Measurements from ENCODE around the gene LHX6.

LHX6 gene

DNA sequence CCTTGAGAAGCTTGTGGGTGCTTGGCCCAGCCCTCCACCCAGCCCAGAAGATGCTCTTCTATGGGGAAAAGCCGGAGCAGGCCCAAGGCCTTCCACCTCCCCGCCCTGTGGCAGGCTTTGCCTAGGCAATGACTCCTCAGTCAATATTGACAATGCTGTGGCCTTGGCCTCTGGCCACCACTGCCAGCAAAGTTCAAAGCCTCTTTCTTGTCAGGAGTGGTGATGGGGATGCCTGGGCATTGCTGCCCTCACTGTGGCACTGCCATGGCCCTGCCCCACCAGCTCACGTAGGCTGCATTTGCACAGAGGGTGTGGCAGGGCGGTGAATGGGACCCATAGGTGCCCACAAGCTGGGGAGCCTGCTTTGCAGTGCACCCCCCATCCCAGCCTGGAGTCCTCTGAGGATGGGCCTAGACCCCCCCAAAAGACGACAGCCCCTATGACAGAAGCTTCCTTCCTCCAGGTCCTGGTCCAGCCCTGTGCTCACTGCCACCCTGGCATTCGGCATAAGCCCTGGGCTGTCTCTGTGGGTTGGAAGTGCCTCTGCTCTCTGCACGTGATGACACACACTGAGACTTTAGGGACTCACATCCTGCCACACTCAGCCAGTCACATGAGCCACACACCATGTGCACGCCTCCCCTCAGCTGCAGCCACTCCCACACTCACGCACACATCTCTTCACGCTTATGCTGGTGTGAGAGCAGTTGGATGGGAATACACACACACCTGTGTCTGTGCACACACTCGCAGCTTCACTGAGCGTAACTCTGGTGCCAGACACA is 38.0 kb downstream of the LHX6 start:
- no peaks in the 10 kb centered on the region for H3K27me3 ChIP-seq (ENCODE audit: control insufficient read depth, insufficient read depth, low read length)
- H3K27ac ChIP-seq (ENCODE audit: low read depth, low read length), result no peak overlapping the region
- peaks cover 14% of the 10 kb centered on the region; the same call in 1 of the 2 replicates for H3K4me1 ChIP-seq (ENCODE audit: control insufficient read depth, insufficient read depth, low read length)
- no peak overlapping the region for H3K9ac ChIP-seq (ENCODE audit: low read length)
- H3K36me3 ChIP-seq (ENCODE audit: control insufficient read depth, insufficient read depth, low read length), result no peaks in the 10 kb centered on the region
- H3K4me3 ChIP-seq (ENCODE audit: low read depth, low read length), result no peak overlapping the region
- no peaks in the 10 kb centered on the region for H3K9me3 ChIP-seq (ENCODE audit: control insufficient read depth, insufficient read depth, low read depth, low read length)

DNA sequence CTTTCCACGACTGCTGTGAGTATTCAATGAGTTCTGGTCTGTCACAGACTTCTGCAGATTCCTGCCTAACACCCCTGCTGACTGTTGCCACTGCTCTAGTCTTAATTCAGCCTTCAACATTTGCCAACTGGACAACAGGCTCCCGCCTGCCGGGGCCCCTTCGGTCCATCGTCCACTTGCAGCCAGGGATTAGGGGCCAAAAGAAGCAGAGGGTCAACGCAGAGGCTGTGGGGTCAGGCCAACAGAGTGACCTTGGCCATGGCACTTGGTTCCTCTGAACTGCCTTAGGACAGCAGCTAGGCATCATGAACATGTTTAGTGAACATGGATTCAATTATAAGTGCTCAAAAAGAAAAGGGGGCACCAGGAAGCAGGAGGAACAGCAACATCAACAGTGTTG is 40.4 kb downstream of the LHX6 start:
- no peak overlapping the region for H3K27ac ChIP-seq (ENCODE audit: low read depth, low read length)
- H3K27me3 ChIP-seq (ENCODE audit: control insufficient read depth, insufficient read depth, low read length), result no peaks in the 10 kb centered on the region
- H3K9me3 ChIP-seq (ENCODE audit: control insufficient read depth, insufficient read depth, low read depth, low read length), result no peaks in the 10 kb centered on the region
- no peak overlapping the region for H3K4me3 ChIP-seq (ENCODE audit: low read depth, low read length)
- no peak overlapping the region for H3K9ac ChIP-seq (ENCODE audit: low read length)
- no peaks in the 10 kb centered on the region for H3K36me3 ChIP-seq (ENCODE audit: control insufficient read depth, insufficient read depth, low read length)
- peaks cover 14% of the 10 kb centered on the region; the same call in 1 of the 2 replicates for H3K4me1 ChIP-seq (ENCODE audit: control insufficient read depth, insufficient read depth, low read length)

DNA sequence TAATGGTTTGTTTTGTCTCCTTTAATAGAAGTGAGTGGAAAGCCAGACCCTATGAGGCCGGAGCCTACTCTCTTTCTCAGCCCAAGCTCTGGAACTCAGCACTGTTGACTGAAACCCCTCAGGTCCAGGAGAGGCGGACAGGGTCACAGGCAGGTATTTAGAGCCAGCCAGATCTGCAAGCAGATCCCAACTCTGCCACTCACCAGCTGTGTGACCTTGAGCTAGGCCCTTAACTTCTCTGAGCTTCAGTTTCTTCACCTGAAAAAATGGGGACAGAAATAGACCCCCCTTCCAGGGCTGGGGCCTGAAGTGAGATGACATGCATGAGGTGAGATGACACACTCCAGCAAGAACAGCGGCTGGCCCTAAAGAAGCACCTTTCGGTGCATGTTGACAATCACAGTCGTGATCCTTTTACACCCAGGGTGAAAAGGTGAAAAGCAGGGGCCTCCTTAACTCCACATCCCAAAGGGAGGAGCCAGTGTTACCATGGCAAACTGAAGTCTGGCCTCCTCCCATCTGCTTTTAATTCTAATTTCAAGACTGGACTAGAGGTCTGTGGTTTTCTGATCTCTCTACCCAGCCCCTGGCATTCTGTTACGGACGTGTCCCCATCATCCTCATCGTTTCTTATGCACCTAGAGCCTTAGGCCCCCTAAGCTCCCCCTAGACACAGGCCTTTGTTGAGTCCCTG is 41.8 kb downstream of the LHX6 start:
- H3K36me3 ChIP-seq (ENCODE audit: control insufficient read depth, insufficient read depth, low read length), result no peaks in the 10 kb centered on the region
- no peaks in the 10 kb centered on the region for H3K27me3 ChIP-seq (ENCODE audit: control insufficient read depth, insufficient read depth, low read length)
- H3K4me3 ChIP-seq (ENCODE audit: low read depth, low read length), result no peak overlapping the region
- H3K9me3 ChIP-seq (ENCODE audit: control insufficient read depth, insufficient read depth, low read depth, low read length), result no peaks in the 10 kb centered on the region
- H3K27ac ChIP-seq (ENCODE audit: low read depth, low read length), result no peak overlapping the region
- H3K4me1 ChIP-seq (ENCODE audit: control insufficient read depth, insufficient read depth, low read length), result 0 out of 2 replicates have a peak, but pooled peaks cover 2% of the 10 kb centered on the region
- no peak overlapping the region for H3K9ac ChIP-seq (ENCODE audit: low read length)

DNA sequence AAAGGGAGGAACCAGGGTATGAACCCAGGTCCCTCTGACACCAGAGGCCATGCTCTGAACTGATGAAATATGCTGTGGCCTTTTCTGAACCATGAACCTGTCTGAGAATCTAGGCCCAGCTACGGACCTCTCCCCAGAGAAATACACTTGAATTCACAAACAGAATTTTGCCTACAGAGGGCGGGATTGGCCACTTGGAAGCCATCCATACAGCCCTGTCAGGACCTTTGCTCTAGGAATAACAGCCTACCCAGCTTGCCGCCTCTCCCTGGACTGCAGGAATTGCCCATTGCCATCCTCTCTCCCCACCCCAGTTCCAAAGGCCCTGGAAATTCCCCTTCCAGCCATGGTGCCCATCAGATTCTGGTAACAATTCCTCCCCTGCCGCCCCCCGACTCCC is 42.5 kb downstream of the LHX6 start:
- Histone ChIP-seq H3K4me3 (ENCODE audit: low read depth, low read length) (no peak overlapping the region), H3K27me3 (ENCODE audit: control insufficient read depth, insufficient read depth, low read length) (no peaks in the 10 kb centered on the region), H3K9me3 (ENCODE audit: control insufficient read depth, insufficient read depth, low read depth, low read length) (no peaks in the 10 kb centered on the region), H3K36me3 (ENCODE audit: control insufficient read depth, insufficient read depth, low read length) (no peaks in the 10 kb centered on the region), H3K4me1 (ENCODE audit: control insufficient read depth, insufficient read depth, low read length) (no peaks in the 10 kb centered on the region), H3K9ac (ENCODE audit: low read length) (no peak overlapping the region), H3K27ac (ENCODE audit: low read depth, low read length) (no peak overlapping the region)

DNA sequence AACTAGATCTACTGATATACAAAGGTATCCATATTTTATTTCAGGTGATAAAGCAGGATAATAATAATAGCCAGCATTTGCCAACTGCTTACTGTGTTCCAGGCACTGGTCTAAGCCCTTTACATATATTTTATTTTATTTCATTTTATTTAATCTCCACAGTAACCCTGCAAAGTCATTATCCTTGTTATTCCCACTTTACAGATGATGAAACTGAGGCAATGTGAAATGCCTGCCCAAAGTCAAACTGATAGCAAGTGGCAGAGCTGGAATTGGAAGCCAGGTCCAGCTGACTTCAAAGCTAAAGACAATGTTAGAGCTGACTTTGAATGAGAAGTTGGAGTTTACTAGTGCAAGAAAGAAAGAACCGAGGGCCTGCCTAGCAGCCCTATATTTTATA is 44.2 kb downstream of the LHX6 start:
- Histone ChIP-seq H3K27me3 (ENCODE audit: control insufficient read depth, insufficient read depth, low read length) (no peaks in the 10 kb centered on the region), H3K4me1 (ENCODE audit: control insufficient read depth, insufficient read depth, low read length) (no peaks in the 10 kb centered on the region)

DNA sequence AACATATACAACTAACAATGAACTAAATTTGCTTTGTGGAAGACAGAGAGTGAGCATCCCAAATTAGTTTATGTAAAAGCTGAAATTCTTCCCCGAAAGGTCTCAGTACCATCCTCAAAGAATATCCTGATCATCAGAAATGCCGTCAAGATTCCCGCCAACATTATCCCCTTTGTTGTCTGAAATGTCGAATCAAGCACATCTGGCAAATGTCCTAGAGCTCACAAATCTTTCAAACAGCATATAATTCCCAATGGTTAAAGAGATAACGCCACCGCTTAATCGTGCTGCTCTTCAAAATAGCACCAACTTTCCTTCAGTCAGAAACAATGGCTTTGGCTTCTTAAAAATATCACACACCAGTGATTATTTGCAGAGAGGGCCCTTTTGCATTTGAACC is 45.3 kb downstream of the LHX6 start:
- H3K27me3 ChIP-seq (ENCODE audit: control insufficient read depth, insufficient read depth, low read length), result no peaks in the 10 kb centered on the region
- no peak overlapping the region for H3K4me3 ChIP-seq (ENCODE audit: low read depth, low read length)
- no peak overlapping the region for H3K9ac ChIP-seq (ENCODE audit: low read length)
- H3K36me3 ChIP-seq (ENCODE audit: control insufficient read depth, insufficient read depth, low read length), result no peaks in the 10 kb centered on the region
- H3K27ac ChIP-seq (ENCODE audit: low read depth, low read length), result no peak overlapping the region
- H3K4me1 ChIP-seq (ENCODE audit: control insufficient read depth, insufficient read depth, low read length), result no peaks in the 10 kb centered on the region
- H3K9me3 ChIP-seq (ENCODE audit: control insufficient read depth, insufficient read depth, low read depth, low read length), result no peaks in the 10 kb centered on the region

More for the DNA sequence above, 44.2 kb downstream of the LHX6 start:
- H3K9ac ChIP-seq (ENCODE audit: low read length), result no peak overlapping the region
- H3K9me3 ChIP-seq (ENCODE audit: control insufficient read depth, insufficient read depth, low read depth, low read length), result no peaks in the 10 kb centered on the region
- H3K4me3 ChIP-seq (ENCODE audit: low read depth, low read length), result no peak overlapping the region
- no peak overlapping the region for H3K27ac ChIP-seq (ENCODE audit: low read depth, low read length)
- no peaks in the 10 kb centered on the region for H3K36me3 ChIP-seq (ENCODE audit: control insufficient read depth, insufficient read depth, low read length)

DNA sequence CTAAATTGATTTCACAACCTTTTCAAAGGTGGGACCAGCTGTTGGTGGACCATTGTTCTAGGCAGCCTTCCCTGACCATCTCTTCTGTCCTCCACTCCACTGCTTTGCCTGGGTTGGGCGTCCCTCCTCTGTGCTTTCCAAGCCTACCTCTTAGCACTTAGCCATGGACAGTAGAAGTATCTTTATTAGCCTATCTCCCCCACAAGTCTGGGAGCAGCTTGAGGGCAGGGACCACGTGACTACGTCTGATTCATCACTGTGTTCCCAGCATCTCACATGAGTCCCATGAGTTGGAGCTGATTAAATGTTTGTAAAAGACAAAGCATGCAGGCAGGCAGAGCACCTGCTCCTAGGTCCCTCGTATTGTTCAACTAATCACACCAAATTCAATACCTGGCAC is 48.1 kb downstream of the LHX6 start:
- no peaks in the 10 kb centered on the region for H3K36me3 ChIP-seq (ENCODE audit: control insufficient read depth, insufficient read depth, low read length)
- H3K4me1 ChIP-seq (ENCODE audit: control insufficient read depth, insufficient read depth, low read length), result no peaks in the 10 kb centered on the region
- no peaks in the 10 kb centered on the region for H3K9me3 ChIP-seq (ENCODE audit: control insufficient read depth, insufficient read depth, low read depth, low read length)
- H3K9ac ChIP-seq (ENCODE audit: low read length), result no peak overlapping the region
- H3K4me3 ChIP-seq (ENCODE audit: low read depth, low read length), result no peak overlapping the region
- H3K27me3 ChIP-seq (ENCODE audit: control insufficient read depth, insufficient read depth, low read length), result no peaks in the 10 kb centered on the region
- H3K27ac ChIP-seq (ENCODE audit: low read depth, low read length), result no peak overlapping the region

DNA sequence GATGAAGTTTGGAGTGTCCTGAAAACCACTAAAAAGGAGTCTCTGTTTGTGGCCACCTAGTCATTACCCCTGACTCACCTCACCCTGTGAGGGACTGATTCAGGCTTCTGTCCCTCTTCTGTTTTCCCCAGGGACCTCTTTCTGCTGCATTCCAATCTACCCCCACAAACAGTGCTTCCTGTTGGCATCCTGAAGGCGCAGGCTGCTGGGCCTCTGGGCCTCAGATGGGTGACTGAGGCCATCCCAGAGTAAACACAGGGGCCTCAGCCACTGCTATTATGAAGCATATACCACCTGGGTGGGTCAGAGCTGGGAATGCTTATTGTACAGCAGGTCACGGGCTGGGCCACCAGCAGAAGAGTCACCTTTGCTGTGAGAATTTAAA is 49.1 kb downstream of the LHX6 start:
- no peaks in the 10 kb centered on the region for H3K4me1 ChIP-seq (ENCODE audit: control insufficient read depth, insufficient read depth, low read length)

DNA sequence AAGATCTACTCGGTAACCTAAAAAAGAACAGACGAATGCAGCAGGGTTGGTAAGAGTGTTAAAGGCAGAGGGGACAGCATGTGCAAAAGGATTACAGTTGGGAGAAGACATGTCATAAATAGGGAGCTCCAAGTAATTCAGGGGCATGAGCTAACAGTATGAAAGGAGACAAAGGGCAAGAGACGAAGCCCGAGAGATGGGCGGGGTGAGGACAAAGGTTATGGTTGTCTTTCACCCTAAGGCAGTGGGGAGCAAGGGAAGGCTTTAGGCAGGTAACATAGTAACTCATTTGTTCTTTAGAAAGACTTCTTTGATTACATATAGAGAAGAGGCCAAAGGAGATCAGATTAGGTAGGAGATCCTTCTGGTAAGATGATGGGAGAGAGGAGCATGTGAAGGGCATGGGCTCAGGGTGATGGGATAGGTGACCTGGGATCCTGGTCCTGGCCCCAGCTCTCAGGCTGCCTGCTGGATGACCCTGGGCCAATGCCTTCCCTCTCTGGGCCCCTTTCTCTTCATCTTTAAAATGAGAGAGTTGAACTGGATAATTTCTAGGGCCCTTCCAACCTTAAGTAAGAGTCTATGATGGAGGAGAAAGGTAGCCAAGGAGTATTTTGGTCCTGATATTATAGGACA is 49.6 kb downstream of the LHX6 start:
- Histone ChIP-seq H3K4me3 (ENCODE audit: low read depth, low read length) (no peak overlapping the region), H3K36me3 (ENCODE audit: control insufficient read depth, insufficient read depth, low read length) (no peaks in the 10 kb centered on the region), H3K27me3 (ENCODE audit: control insufficient read depth, insufficient read depth, low read length) (peaks cover under 1% of the 10 kb centered on the region; the same call in 1 of the 2 replicates), H3K9ac (ENCODE audit: low read length) (no peak overlapping the region), H3K4me1 (ENCODE audit: control insufficient read depth, insufficient read depth, low read length) (no peaks in the 10 kb centered on the region), H3K9me3 (ENCODE audit: control insufficient read depth, insufficient read depth, low read depth, low read length) (no peaks in the 10 kb centered on the region), H3K27ac (ENCODE audit: low read depth, low read length) (no peak overlapping the region)

More for the DNA sequence above, 49.1 kb downstream of the LHX6 start:
- Histone ChIP-seq H3K4me3 (ENCODE audit: low read depth, low read length) (no peak overlapping the region), H3K27ac (ENCODE audit: low read depth, low read length) (no peak overlapping the region), H3K27me3 (ENCODE audit: control insufficient read depth, insufficient read depth, low read length) (no peaks in the 10 kb centered on the region), H3K36me3 (ENCODE audit: control insufficient read depth, insufficient read depth, low read length) (no peaks in the 10 kb centered on the region), H3K9me3 (ENCODE audit: control insufficient read depth, insufficient read depth, low read depth, low read length) (no peaks in the 10 kb centered on the region), H3K9ac (ENCODE audit: low read length) (no peak overlapping the region)

DNA sequence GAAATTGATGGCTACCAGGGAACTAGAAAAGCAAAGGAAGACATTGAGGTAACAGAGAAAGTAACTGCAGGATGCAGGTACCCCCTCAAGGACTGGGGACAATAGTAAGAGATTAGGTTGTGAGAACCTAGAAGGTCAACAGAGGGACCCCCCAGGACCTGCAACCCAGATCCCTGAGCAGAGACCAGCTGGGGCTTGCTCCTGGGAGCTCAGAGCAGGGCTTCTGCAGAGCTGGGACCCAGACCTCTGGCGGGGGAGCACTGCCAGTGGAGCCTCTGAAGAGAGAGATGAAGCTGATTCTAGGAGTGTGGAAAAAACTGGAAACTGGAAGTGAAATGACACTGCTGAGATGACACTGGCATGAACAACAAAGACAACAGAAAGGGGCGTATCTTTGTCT is 51.8 kb downstream of the LHX6 start:
- H3K9ac ChIP-seq (ENCODE audit: low read length), result no peak overlapping the region

DNA sequence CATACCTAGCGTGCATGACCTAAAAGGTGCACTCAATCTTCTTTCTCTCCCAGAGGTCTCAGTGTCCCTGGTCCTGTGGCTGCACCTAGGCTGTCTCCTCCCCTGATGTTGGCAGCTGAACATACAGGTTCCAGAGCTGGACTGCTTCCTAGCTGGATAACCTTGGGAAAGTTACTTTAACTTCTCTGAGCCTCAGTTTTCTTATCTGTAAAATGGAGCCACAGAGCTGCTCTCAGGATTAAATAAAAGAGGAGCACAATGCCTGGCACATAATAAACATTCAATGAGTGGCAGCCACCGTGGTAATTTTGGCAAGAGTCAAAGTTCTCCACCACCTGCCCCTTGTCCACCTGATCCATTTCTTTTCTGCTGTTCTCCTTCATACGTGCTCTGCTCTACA is 55.1 kb downstream of the LHX6 start:
- no peaks in the 10 kb centered on the region for H3K9me3 ChIP-seq (ENCODE audit: control insufficient read depth, insufficient read depth, low read depth, low read length)
- no peaks in the 10 kb centered on the region for H3K4me1 ChIP-seq (ENCODE audit: control insufficient read depth, insufficient read depth, low read length)
- no peak overlapping the region for H3K27ac ChIP-seq (ENCODE audit: low read depth, low read length)
- no peak overlapping the region for H3K9ac ChIP-seq (ENCODE audit: low read length)
- H3K27me3 ChIP-seq (ENCODE audit: control insufficient read depth, insufficient read depth, low read length), result peaks cover 13% of the 10 kb centered on the region
- H3K4me3 ChIP-seq (ENCODE audit: low read depth, low read length), result no peak overlapping the region
- H3K36me3 ChIP-seq (ENCODE audit: control insufficient read depth, insufficient read depth, low read length), result no peaks in the 10 kb centered on the region

More for the DNA sequence above, 51.8 kb downstream of the LHX6 start:
- no peaks in the 10 kb centered on the region for H3K36me3 ChIP-seq (ENCODE audit: control insufficient read depth, insufficient read depth, low read length)
- H3K27ac ChIP-seq (ENCODE audit: low read depth, low read length), result no peak overlapping the region
- H3K9me3 ChIP-seq (ENCODE audit: control insufficient read depth, insufficient read depth, low read depth, low read length), result no peaks in the 10 kb centered on the region
- no peaks in the 10 kb centered on the region for H3K4me1 ChIP-seq (ENCODE audit: control insufficient read depth, insufficient read depth, low read length)
- no peak overlapping the region for H3K4me3 ChIP-seq (ENCODE audit: low read depth, low read length)
- peaks cover 10% of the 10 kb centered on the region for H3K27me3 ChIP-seq (ENCODE audit: control insufficient read depth, insufficient read depth, low read length)
